A673 (cell line): ENCODE results near the gene KRAS. TPM values are rescaled to one million over a fixed set of nuclear protein-coding genes. Genes with fewer than 3 reads are reported as not detected.

Experiments
- BruUV-seq: library from RNA; stranded (reverse); fragments of 400-500 nt; replicated peaks from 2 replicates; lab custom pipeline; 2021; lab: Mats Ljungman, UMichigan
- CTCF ChIA-PET: fragments of 300-600 bp; sonication (Branson Sonifier 250); formaldehyde crosslinking; loops from one replicate; lab custom pipeline; 2022; ENCODE audit warnings: antibody characterized with exemption; lab: Charles Lee
- POLR2A ChIA-PET: fragments of 300-600 bp; sonication (Branson Sonifier 250); formaldehyde crosslinking; loops from one replicate; lab custom pipeline; 2022; ENCODE audit warnings: antibody characterized with exemption; ENCODE audit not compliant: low non-redundant PET; lab: Charles Lee
- DNase-seq: peaks from one replicate; pipeline ENCODE4 v3.0.0-alpha.2; 2015; ENCODE audit warnings: low spot score
- H3K27ac ChIP-seq: fragments of 200-600 bp; sonication (generic); 2 replicates; pipeline ENCODE4 v1.5.1; 2016; ENCODE audit warnings: mixed run types, low read depth, mild to moderate bottlenecking, mixed read lengths, antibody characterized with exemption, low read length; ENCODE audit not compliant: poor library complexity, severe bottlenecking
- H3K27me3 ChIP-seq: fragments of 200-600 bp; sonication (generic); replicated peaks from 2 replicates; pipeline ENCODE4 v1.6.1; 2017; ENCODE audit warnings: mixed run types, low read depth, mild to moderate bottlenecking, mixed read lengths, antibody characterized with exemption, low read length; ENCODE audit not compliant: insufficient read depth, poor library complexity
- H3K36me3 ChIP-seq: fragments of 200-600 bp; sonication (generic); 2 replicates; pipeline ENCODE4 v1.6.1; 2016; ENCODE audit warnings: mixed run types, mild to moderate bottlenecking, mixed read lengths, antibody characterized with exemption, low read length; ENCODE audit not compliant: insufficient read depth, poor library complexity, severe bottlenecking
- H3K4me1 ChIP-seq: fragments of 200-600 bp; sonication (generic); 2 replicates; pipeline ENCODE4 v1.6.1; 2017; ENCODE audit warnings: mixed run types, mild to moderate bottlenecking, mixed read lengths, antibody characterized with exemption, low read length; ENCODE audit not compliant: insufficient read depth, poor library complexity, severe bottlenecking
- H3K4me3 ChIP-seq: fragments of 200-600 bp; sonication (generic); 2 replicates; pipeline ENCODE4 v1.5.1; 2016; ENCODE audit warnings: low read depth, mixed run types, mild to moderate bottlenecking, mixed read lengths, low read length; ENCODE audit not compliant: poor library complexity, severe bottlenecking
- H3K9me3 ChIP-seq: fragments of 200-600 bp; sonication (generic); 2 replicates; pipeline ENCODE4 v1.6.1; 2016; ENCODE audit warnings: mixed run types, low read depth, mild to moderate bottlenecking, mixed read lengths, antibody characterized with exemption, low read length; ENCODE audit not compliant: poor library complexity, severe bottlenecking
- CTCF ChIP-seq: fragments of 300-800, 200-600 bp; sonication (generic); conservative IDR thresholded peaks from 2 replicates; pipeline ENCODE4 v1.5.1; 2017; ENCODE audit warnings: low read depth, mild to moderate bottlenecking, antibody characterized with exemption, low read length, moderate library complexity, mixed read lengths
- EZH2 ChIP-seq: fragments of 200-600 bp; sonication (generic); IDR thresholded peaks from 2 replicates; pipeline ENCODE4 v1.6.1; 2017; ENCODE audit warnings: borderline replicate concordance, low read depth, mild to moderate bottlenecking, mixed read lengths, antibody characterized with exemption, low read length; ENCODE audit not compliant: poor library complexity, severe bottlenecking
- intact Hi-C: fragments of 100-400 bp; cut with micrococcal nuclease; formaldehyde crosslinking; loops from one replicate; pipeline ENCODE4 v1.10.0; 2022; ENCODE audit not compliant: unreplicated experiment
- total RNA-seq: library from RNA; stranded (reverse); gene quantifications from 2 replicates; pipeline ENCODE4 v1.2.3, GENCODE V29; 2021

KRAS gene
- total RNA-seq, 1 experiment from 2014 or later = 25.2 TPM

DNA sequence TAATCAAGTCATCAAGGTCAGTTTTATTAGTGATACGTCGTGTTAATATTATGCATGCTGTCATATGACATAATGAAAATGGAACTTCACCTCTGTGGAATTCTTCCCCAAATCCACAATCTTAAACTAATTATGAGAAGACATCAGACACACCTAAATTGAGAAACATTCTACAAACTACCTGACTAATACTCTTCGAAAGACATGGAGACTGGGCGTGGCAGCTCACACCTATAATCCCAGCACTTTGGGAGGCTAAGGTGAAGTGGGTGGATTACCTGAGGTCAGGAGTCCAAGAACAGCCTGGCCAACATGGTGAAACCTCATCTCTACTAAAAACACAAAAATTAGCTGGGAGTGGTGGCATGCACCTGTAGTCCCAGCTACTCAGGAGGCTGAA is 33.3 kb upstream of the KRAS start:
- Histone ChIP-seq H3K4me3 (no peak overlapping the region), H3K9me3 (no peaks in the 10 kb centered on the region), H3K4me1 (no peaks in the 10 kb centered on the region), H3K36me3 (no peaks in the 10 kb centered on the region), H3K27me3 (no peaks in the 10 kb centered on the region), H3K27ac (no peak overlapping the region)
- ChIA-PET POLR2A (no interaction called here), CTCF (no interaction called here)
- intact Hi-C loops = no loop called here
- BruUV-seq = no TSS peak
- TF ChIP-seq CTCF (no peak), EZH2 (no peak)
- no peak for DNase-seq

DNA sequence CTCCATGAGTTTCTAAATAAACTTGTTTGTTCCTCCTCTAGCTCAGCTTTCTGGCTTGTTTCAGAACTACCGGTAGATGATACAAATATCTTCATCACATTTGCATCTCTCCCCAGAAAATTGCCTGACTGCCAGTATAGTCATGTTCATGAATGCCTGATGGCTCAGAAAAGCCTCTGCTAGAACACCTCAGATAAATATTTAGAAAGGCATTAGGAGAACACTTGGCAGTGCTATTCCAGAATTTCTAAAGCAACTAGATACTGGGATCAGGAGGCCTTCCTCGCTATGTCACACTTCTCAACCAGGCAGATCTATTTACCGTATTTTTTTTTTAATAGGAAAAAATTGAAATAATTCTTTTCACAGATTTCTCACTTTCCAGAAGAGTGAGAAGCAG is 32.3 kb upstream of the KRAS start:
- Histone ChIP-seq H3K4me1 (no peaks in the 10 kb centered on the region), H3K36me3 (no peaks in the 10 kb centered on the region), H3K27me3 (no peaks in the 10 kb centered on the region), H3K27ac (no peak overlapping the region), H3K9me3 (no peaks in the 10 kb centered on the region), H3K4me3 (no peak overlapping the region)
- POLR2A ChIA-PET = no interaction called here
- CTCF ChIA-PET = no interaction called here
- BruUV-seq = no TSS peak
- TF ChIP-seq CTCF = no peak
- TF ChIP-seq EZH2 = no peak
- DNase-seq = no peak
- intact Hi-C loops = no loop called here

DNA sequence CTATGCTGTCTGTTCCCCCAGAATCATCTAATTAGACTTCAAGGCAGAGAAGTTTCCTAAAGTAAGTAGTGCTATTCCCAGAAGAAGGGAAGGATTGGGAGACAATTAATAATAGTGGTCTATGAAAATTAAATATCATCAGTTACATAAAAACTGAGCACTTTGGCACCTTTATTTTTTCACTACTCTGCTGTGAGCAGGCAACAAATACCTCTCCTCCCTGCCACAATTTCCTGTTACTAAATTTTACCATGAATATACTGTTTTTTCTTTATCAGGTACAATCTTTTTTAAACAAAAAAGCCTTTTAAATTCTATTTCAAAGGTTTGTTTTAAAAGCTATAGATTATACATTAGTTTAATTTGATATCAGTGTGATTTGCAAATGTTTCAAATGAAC is 29.4 kb upstream of the KRAS start:
- POLR2A ChIA-PET = no interaction called here
- no peaks in the 10 kb centered on the region for H3K36me3 ChIP-seq
- intact Hi-C loops = no loop called here
- no peaks in the 10 kb centered on the region for H3K9me3 ChIP-seq
- no peaks in the 10 kb centered on the region for H3K4me1 ChIP-seq
- no peak for TF ChIP-seq CTCF
- TF ChIP-seq EZH2 = no peak
- no peak overlapping the region for H3K27ac ChIP-seq
- DNase-seq = no peak
- no peaks in the 10 kb centered on the region for H3K27me3 ChIP-seq
- no peak overlapping the region for H3K4me3 ChIP-seq
- no TSS peak for BruUV-seq
- CTCF ChIA-PET = no interaction called here
